CD4-positive, alpha-beta T cell treated with Interleukin-15 for 1 hour (primary cell): Measurements from ENCODE around the gene CLEC9A.

Source experiments
- DNase-seq: peaks from one replicate; pipeline ENCODE4 v3.0.0-alpha.2; 2020

CLEC9A gene

GRCh38 chr12:10113075-10113474, 82.6 kb downstream of the CLEC9A start:
- DNase-seq: no peak

GRCh38 chr12:10113920-10114319, 83.4 kb downstream of the CLEC9A start:
- DNase-seq: no peak

GRCh38 chr12:10115311-10115710, 84.8 kb downstream of the CLEC9A start:
- no peak for DNase-seq
